ENCODE results near the gene TARBP1.
"Not testable (repeated sequence)": the region's sequence is repeated elsewhere in the genome, so short reads cannot be mapped to it uniquely, and the experiment has no call there.

The TARBP1 gene

GRCh38 chr1:234512451-234512861, 33.5 kb upstream of the TARBP1 start:
- DNase-seq (ENCODE audit: low read depth), result no peak
- no peak overlapping the region for H3K4me3 ChIP-seq (ENCODE audit: low read length)
- no peak for TF ChIP-seq CTCF (conservative IDR thresholded peaks at IDR 0.05; ENCODE audit: low read length)

- TF ChIP-seq CTCF (conservative IDR thresholded peaks at IDR 0.05; ENCODE audit: low read length), result 0 out of 2 replicates have a peak, but pooled peaks have one; percentile 20
- no peak overlapping the region for H3K4me3 ChIP-seq (ENCODE audit: low read length)
- DNase-seq (ENCODE audit: low read depth), result peak; percentile 54
Measured at GRCh38 chr1:234509457-234510328, 30.7 kb upstream of the TARBP1 start.

- no peak for DNase-seq (ENCODE audit: low read depth)
- TF ChIP-seq CTCF (conservative IDR thresholded peaks at IDR 0.05; ENCODE audit: low read length), result no peak
- H3K4me3 ChIP-seq (ENCODE audit: low read length), result no peak overlapping the region
Measured at GRCh38 chr1:234507626-234508387, 28.8 kb upstream of the TARBP1 start.

- no peak for DNase-seq (ENCODE audit: low read depth)
- no peak overlapping the region for H3K4me3 ChIP-seq (ENCODE audit: low read length)
- no peak for TF ChIP-seq CTCF (conservative IDR thresholded peaks at IDR 0.05; ENCODE audit: low read length)
Measured at GRCh38 chr1:234507089-234507488, 28.1 kb upstream of the TARBP1 start.

GRCh38 chr1:234505769-234506102, 26.8 kb upstream of the TARBP1 start:
- no peak for TF ChIP-seq CTCF (conservative IDR thresholded peaks at IDR 0.05; ENCODE audit: low read length)
- DNase-seq (ENCODE audit: low read depth), result peak; percentile 90
- no peak overlapping the region for H3K4me3 ChIP-seq (ENCODE audit: low read length)

GRCh38 chr1:234504969-234505768, 26.2 kb upstream of the TARBP1 start:
- H3K4me3 ChIP-seq (ENCODE audit: low read length), result no peak overlapping the region
- no peak for TF ChIP-seq CTCF (conservative IDR thresholded peaks at IDR 0.05; ENCODE audit: low read length)
- DNase-seq (ENCODE audit: low read depth), result no peak

GRCh38 chr1:234504251-234504650, 25.3 kb upstream of the TARBP1 start:
- not testable (repeated sequence) for H3K4me3 ChIP-seq (ENCODE audit: low read length); DNase-seq (ENCODE audit: low read depth)

Data from AG10803 (cell line).